CD4-positive, alpha-beta T cell treated with Interleukin-4 for 4 hours (primary cell): ENCODE results near the gene PMVK.
"Not testable (repeated sequence)": the region's sequence is repeated elsewhere in the genome, so short reads cannot be mapped to it uniquely, and the experiment has no call there.

Source experiments
- DNase-seq: peaks from one replicate; pipeline ENCODE4 v3.0.0-alpha.2; 2020

The PMVK gene

GRCh38 chr1:154912755-154913154 lies 23.8 kb downstream of the PMVK start:
- DNase-seq, result no peak

- DNase-seq, result no peak
These were observed 24.6 kb downstream of the PMVK start for GRCh38 chr1:154911691-154912550.

GRCh38 chr1:154910851-154911250 lies 25.7 kb downstream of the PMVK start:
- DNase-seq, result no peak

DNA sequence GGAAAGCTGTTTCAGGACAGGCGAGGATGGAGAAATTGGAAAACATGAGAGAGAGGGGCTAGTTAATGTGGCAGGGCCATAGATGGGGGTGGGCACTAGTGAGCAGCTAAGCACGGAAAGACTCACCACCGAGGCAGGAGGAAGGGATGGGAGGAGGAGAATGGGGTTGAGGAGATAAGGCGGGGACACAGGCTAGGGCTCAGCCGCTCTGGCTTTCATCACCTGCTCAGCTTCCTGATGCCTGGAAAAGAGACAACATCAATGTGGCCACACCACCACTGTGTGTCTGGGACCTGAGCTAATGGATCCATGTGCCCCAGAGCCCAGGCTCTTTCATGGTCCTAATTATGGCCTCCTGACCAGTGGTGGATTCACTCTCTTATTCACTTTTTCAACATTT lies 27.6 kb downstream of the PMVK start:
- DNase-seq, result no peak

- DNase-seq, result not testable (repeated sequence)
These were observed 28.4 kb downstream of the PMVK start for GRCh38 chr1:154908129-154908528.

- DNase-seq, result no peak
These were observed 29.9 kb downstream of the PMVK start for GRCh38 chr1:154906621-154907081.

GRCh38 chr1:154902938-154903566 lies 33.5 kb downstream of the PMVK start:
- no peak for DNase-seq

DNA sequence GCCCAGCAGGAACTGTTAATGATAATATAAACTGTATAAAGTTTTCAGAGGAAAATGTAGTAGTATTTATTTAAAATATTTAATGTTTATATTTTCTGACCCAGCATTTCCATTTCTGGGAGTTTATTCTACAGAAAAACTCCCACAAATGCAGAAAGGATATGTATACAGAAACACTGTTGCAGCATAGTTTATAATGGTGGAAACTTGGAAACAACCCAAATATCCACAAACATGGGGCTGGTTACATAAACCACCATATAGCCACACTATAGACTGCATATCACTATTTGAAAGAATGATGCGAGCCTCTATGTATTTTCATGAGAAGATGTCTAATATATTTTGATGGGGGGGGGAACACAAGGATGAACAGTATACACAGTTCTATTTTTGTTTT lies 34.9 kb downstream of the PMVK start:
- DNase-seq, result no peak

- no peak for DNase-seq
These were observed 37.5 kb downstream of the PMVK start for GRCh38 chr1:154899041-154899440.

GRCh38 chr1:154896771-154897286 lies 39.7 kb downstream of the PMVK start:
- no peak for DNase-seq

DNA sequence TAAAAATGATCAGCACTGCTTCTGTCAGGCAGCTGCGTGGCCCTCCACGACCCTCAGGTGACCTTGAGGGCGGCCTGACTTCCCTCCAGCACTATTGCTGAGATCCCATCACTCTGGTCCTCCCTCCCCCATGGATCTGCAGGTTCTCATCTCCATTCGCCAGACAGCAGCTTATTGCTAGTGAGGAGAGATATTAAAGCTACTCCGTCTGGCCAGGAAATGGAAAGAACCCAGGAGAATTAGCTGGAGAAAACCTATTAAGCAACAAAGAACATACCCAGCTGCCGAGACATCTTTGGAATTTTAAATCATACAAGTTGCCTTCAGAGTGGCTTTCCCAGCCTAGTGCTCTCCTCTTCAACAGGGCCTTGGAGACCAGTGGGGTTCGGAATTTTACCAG lies 40.7 kb downstream of the PMVK start:
- DNase-seq, result no peak

DNA sequence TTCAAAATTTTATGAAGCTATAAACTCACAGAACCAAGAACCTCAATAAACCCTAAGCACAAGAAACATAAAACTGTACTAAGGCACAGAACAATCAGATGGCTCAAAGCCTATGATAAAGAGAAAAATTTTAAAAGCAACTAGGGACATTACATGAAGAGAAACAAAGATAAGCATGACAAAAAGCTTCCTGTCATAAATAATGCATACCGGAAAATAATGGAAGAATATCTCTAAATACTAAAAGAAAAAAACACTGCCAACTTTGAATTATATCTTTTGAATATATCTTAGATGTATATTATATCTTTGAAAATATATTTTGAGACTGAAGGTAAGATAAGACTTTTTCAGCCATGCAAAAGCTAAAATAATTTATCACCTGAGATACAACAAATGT lies 45.1 kb downstream of the PMVK start:
- DNase-seq, result no peak

GRCh38 chr1:154888757-154889156 lies 47.8 kb downstream of the PMVK start:
- DNase-seq, result no peak

DNA sequence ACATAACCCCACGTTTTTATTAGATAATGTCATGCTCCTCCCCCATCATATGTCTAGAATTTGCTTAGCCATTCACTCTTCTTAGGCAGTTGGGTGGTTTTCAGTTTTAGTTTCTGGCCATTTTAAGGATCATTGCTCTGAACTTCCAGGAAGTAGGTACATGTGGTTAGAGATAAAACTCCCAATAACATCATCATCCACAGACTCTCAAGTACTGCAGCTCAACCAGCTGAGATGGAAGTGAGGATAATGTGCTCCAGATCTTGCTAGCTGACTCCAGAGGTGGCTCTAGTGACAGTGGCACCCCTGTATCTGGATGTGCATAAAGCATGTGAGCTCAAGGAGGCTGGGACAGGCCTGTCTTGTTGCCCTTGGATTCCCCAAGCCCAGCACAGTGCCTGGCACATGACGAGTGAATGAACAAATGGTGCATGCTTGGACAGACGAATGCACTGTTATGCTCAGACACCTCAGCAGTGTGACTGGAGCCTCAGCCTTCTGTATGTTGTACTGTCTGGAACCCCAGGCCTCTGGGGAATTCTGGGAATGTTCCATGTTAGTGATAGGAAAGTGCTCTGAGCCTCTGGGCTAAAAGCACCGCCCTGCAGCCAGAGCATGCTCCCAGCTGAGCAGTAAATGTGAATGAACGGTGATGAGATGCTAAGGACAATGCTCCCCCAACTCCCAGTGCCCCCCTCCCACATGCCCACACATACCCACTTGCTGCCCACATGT lies 50.1 kb downstream of the PMVK start:
- no peak for DNase-seq

- DNase-seq, result no peak
These were observed 51.4 kb downstream of the PMVK start for GRCh38 chr1:154884869-154885701.

GRCh38 chr1:154883919-154884868 lies 52.3 kb downstream of the PMVK start:
- DNase-seq, result no peak

- DNase-seq, result no peak
These were observed 54.5 kb downstream of the PMVK start for GRCh38 chr1:154881820-154882535.

DNA sequence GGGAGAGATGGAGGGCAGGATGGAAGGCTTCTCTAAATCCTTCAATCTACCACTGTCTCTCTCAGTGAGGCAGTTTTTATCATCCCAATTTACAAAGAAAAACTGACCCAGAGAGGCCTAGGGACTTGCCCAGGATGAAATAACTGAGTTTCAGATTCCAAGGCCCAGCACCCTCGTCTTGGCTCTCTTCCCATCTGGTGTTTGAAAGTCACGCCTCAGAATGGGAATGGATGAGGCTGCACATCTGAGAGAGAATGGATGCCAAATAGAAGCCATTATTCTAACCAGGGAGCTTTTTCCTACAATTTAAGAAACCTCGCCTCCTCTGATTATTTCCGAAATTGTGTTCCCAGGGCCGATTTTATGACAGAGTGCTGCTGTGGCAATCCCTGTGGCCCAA lies 55.8 kb downstream of the PMVK start:
- no peak for DNase-seq

GRCh38 chr1:154879038-154879421 lies 57.5 kb downstream of the PMVK start:
- no peak for DNase-seq

DNA sequence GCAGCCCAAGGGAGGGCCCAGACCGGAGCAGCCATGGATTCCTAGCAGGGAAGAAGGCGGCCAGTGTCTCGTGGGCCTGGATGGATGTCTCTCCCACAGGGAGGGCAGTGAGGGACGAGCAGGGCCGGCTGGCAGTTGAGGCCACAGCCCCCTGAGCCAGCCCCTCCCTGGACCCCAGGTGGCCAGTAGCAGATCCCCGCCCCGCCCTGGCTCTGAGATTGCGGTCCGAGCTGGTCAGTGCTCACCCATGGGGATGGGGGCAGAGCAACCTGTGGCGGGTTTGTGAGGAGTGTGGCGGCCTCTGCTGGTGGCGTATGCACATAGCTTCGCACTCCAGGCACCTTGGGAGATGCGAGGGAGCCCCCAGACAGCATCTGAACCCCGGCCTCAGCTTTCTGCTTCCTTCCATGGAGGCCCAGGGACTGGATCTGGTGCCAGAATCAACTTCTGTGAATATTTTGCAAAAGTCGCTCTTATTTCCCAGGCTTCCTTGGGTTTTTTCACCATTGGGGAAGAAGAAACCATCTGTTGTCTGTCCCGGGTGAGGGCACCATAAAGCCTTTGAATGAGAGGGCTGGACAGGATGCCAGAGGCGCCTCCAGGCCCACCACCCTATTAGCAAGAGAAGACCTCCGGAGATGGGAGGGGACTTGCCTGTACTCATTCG lies 58.0 kb downstream of the PMVK start:
- peak; percentile 58 for DNase-seq
